Ovary (tissue), 9 donors: ENCODE data around the gene ASB8. TPM values are rescaled to one million over a fixed set of nuclear protein-coding genes. Genes with fewer than 3 reads are reported as not detected.

ENCODE experiments used
- DNase-seq, 5 donors: peaks; one replicate each; pipeline ENCODE4 v3.0.0-alpha.2; 2019 to 2020
- H3K27ac ChIP-seq, 2 donors: fragments of 200-600 bp; one replicate each; pipeline versions ENCODE4 v1.5.1 to v1.8.0; 2019 to 2022
- H3K27me3 ChIP-seq: fragments of 200-600 bp; one replicate; pipeline ENCODE4 v1.8.0; 2022
- H3K36me3 ChIP-seq: fragments of 200-600 bp; sonication (generic); one replicate; pipeline ENCODE4 v1.5.1; 2019
- H3K4me1 ChIP-seq: one replicate; pipeline ENCODE4 v1.8.1; 2013; ENCODE audit warnings: mild to moderate bottlenecking, moderate library complexity; ENCODE audit not compliant: insufficient read depth
- H3K4me3 ChIP-seq: fragments of 200-600 bp; sonication (generic); one replicate; pipeline ENCODE4 v1.5.1; 2017
- H3K9me3 ChIP-seq, 2 donors: fragments of 200-600 bp in 1 of 2; sonication (generic) in 1 of 2; one replicate each; pipeline versions ENCODE4 v1.5.1 to v1.8.1; 2013 to 2019; ENCODE audit warnings: mild to moderate bottlenecking in 1 of 2, moderate library complexity in 1 of 2
- EP300 ChIP-seq: sonication (generic); formaldehyde crosslinking; IDR thresholded peaks from one replicate; pipeline ENCODE4 v1.6.1; 2017; ENCODE audit warnings: antibody characterized with exemption
- POLR2A ChIP-seq: fragments of 450-650 bp; IDR thresholded peaks from one replicate; pipeline ENCODE4 v1.6.1; 2017; ENCODE audit warnings: antibody characterized with exemption, mild to moderate bottlenecking, moderate library complexity
- WGBS, 3 donors: extraction: QIAGEN DNeasy Blood & Tissue Kit in 1 of 3; methylation state at CpG; one replicate each; pipeline versions ENCODE4 v1.1.5 to v1.1.7; 2013 to 2017; 5-methylcytosine and 5-hydroxymethylcytosine counted together
- intact Hi-C, 4 donors: fragments of 100-400 bp; cut with DNase I; formaldehyde crosslinking; loops; one replicate each; pipeline versions ENCODE4 v1.11.0 to v1.15.1; 2022 to 2023
- polyA plus RNA-seq, 2 donors: library from polyadenylated mRNA; stranded (reverse); fragments of 200-250 nt in 1 of 2; fragments of 350-450 nt in 1 of 2; fragmentation: Illumina TruSeq in 1 of 2; extraction: RNeasy Lipid Tissue Mini Kit (QIAGEN cat#74804) in 1 of 2; gene quantifications; one replicate each; pipeline ENCODE4 v1.2.3, GENCODE V29; 2013 to 2014
- total RNA-seq, 7 donors: library from RNA; depleted of rRNA in 2 of 7; stranded (reverse); fragments of >200 nt in 2 of 7; fragmentation: NEBNext Ultra II Directional in 3 of 7; extraction: Animal tissue kit (Norgen Biotek cat#: 25700) in 3 of 7; gene quantifications; one replicate each; pipeline versions ENCODE4 v1.1.0 to v1.2.4, GENCODE V29; 2016 to 2023
- TF ChIP-seq, protein P1 (sequence below), 3 donors: fragments of 450-650 bp in 2 of 3; fragments of 200-600 bp in 1 of 3; IDR thresholded peaks; one replicate each; pipeline versions ENCODE4 v1.5.1 to v1.8.0; 2016 to 2022; ENCODE audit warnings: antibody characterized with exemption in 3 of 3, mild to moderate bottlenecking in 1 of 3
- donor health status: DM: no; HTN: no; CAD: no; lungs with moderate emphysema.
- donor health status: DM: no; HTN: no; CAD: no.
- donor health status: Bipolar disorder and iron deficiency.
- donor health status: DM: yes; HTN: yes; CAD: no.
- donor health status: DM: no; HTN: no; CAD: no.
- donor health status: DM: yes; HTN: yes; CAD: no.

ASB8 gene
- total and polyA plus RNA-seq, 9 donors = 18.8 to 51.6 (median 29.4) TPM

DNA sequence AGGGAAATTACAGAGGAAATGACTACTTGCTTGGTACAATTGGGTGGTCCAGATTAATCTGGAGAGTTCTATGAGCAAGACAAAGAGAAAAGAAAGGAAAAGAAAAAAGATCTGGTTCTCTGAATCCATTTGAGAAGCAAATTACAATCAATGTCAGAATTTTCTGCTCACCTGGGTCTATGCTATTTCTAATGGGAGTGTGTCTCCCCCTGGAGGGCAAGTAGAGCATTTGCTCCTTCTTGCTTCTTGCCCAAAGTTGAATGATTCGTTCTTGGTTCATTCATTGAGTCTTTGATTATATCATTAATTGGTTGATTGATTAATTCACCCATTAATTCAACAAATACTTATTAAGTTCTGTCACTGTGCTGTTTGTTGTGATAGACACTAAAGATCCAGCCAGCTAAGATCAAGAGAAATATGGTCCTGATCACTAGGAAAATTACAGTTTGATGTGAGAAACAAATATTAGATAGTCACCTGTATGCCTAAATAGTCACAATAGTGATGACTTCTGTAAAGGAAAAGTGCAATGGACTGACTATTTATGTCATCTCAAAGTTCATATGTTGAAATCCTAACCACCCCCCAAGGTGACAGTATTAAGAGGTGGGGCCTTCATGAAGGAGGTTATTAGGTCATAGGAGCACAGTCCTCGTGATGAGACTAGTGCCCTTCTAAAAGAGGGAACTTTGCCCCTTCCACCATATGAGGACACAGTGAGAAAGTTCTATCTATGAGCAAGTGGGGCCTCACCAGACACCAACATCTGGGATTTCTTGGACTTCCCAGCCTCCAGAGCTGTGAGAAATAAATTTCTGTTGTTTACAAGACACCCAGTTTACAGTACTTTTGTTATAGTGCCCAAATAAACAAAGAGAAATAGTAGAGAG lies 8.0 kb upstream of the ASB8 start:
- no peak overlapping the region for H3K4me3 ChIP-seq
- no peaks in the 10 kb centered on the region for H3K27me3 ChIP-seq
- H3K27ac ChIP-seq = no peak overlapping the region
- intact Hi-C loops = loop anchor here in 3 of 4 donors (10.0 kb wide), 1 partner anchor 81 kb away; no protein-coding TSS in a partner anchor
- H3K36me3 ChIP-seq = no peaks in the 10 kb centered on the region
- no peak for TF ChIP-seq EP300
- TF ChIP-seq, protein P1, sequence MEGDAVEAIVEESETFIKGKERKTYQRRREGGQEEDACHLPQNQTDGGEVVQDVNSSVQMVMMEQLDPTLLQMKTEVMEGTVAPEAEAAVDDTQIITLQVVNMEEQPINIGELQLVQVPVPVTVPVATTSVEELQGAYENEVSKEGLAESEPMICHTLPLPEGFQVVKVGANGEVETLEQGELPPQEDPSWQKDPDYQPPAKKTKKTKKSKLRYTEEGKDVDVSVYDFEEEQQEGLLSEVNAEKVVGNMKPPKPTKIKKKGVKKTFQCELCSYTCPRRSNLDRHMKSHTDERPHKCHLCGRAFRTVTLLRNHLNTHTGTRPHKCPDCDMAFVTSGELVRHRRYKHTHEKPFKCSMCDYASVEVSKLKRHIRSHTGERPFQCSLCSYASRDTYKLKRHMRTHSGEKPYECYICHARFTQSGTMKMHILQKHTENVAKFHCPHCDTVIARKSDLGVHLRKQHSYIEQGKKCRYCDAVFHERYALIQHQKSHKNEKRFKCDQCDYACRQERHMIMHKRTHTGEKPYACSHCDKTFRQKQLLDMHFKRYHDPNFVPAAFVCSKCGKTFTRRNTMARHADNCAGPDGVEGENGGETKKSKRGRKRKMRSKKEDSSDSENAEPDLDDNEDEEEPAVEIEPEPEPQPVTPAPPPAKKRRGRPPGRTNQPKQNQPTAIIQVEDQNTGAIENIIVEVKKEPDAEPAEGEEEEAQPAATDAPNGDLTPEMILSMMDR (IDR thresholded peaks at IDR 0.05) = peak; percentile 64 to 84 (median 74)
- 11 to 13% (median 13%) methylated on average over 2 of the region's 2 CpGs for WGBS, 3 donors
- no peaks in the 10 kb centered on the region for H3K4me1 ChIP-seq
- H3K9me3 ChIP-seq = no peaks in the 10 kb centered on the region
- no peak for DNase-seq

DNA sequence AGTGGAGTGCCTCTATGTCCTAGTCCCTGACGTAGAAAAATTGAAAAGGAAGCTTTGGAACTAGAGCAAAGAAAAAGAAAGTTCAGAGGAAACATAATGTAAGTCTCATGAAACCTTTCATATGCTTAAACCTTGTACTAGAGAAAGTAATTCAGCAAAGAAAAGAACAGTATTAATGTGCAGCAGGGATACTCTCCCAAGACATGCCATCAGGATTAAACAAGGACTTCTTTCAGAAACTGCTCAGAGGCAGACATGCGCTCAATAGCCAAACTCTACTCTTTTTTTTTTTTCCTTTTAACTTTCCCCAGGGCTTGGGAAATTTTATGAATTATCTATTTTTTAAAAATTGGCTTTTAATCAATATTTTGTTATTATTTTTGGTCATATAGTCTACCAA lies 7.1 kb upstream of the ASB8 start:
- Histone ChIP-seq H3K9me3 (no peaks in the 10 kb centered on the region), H3K36me3 (no peaks in the 10 kb centered on the region), H3K4me1 (no peaks in the 10 kb centered on the region), H3K27me3 (no peaks in the 10 kb centered on the region), H3K27ac (no peak overlapping the region), H3K4me3 (no peak overlapping the region)
- TF ChIP-seq POLR2A (no peak), EP300 (no peak)
- TF ChIP-seq, protein P1 (IDR thresholded peaks at IDR 0.05) = no peak
- WGBS, 3 donors = 71 to 77% (median 75%) methylated on average over 2 of the region's 2 CpGs
- no peak for DNase-seq
- intact Hi-C loops = loop anchor here in 3 of 4 donors (10.0 kb wide), 1 partner anchor 80 kb away; no protein-coding TSS in a partner anchor

DNA sequence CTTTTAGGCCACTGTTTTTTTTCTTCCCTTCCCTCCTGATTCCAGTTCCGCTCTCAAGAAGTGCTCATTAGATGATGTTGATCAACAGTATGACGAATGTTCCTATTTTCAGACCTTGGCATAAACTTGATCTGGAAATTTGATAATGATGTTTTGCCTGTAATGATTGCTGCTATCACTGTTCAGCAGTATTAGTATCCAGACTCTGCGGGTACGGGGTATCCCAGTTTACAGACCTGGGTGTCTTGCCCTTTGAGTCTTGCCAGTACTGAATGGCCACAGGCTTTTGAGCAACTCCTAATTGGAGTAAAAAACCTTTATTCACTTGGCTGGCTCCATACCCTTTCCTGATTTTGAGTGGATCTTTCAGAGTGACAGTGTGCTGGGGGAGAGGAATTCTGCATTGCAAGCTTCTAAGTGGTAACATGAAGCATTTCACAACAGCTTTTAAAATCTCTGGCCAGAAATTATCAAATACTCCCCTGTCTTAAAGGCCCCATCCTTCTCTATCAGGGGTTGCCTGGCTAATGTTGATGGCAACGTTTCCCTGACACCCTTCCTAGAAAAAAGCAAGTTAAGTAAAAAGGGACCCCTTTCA lies 5.9 kb upstream of the ASB8 start:
- no peaks in the 10 kb centered on the region for H3K4me1 ChIP-seq
- H3K27me3 ChIP-seq = no peaks in the 10 kb centered on the region
- 63 to 69% (median 63%) methylated on average over 5 of the region's 5 CpGs for WGBS, 3 donors
- intact Hi-C loops = loop anchor here in 3 of 4 donors (10.0 kb wide), 1 partner anchor 78 kb away; no protein-coding TSS in a partner anchor
- no peaks in the 10 kb centered on the region for H3K36me3 ChIP-seq
- H3K9me3 ChIP-seq = no peaks in the 10 kb centered on the region
- H3K27ac ChIP-seq = no peak overlapping the region
- no peak for DNase-seq
- no peak overlapping the region for H3K4me3 ChIP-seq
- no peak for TF ChIP-seq POLR2A
- TF ChIP-seq, protein P1 (IDR thresholded peaks at IDR 0.05) = no peak
- no peak for TF ChIP-seq EP300

DNA sequence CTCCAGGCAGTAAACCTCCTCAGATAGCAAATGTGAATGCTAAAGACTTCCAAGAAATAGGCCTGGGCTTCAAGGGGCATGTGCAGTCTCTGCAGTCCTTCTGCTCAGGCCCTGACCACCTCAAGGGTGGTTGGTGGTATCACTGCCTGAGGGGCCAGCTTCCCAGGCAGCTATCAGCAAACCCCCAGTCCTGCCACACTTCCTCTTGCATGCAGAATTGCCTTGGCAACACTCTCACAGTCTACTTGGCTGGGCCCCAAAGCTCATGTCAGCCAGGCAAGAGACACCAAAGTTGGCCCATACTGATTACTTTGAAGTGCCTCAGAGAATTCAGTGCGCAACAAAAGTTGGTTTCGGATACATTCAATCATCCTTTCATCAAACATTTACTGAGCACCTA lies 3.5 kb upstream of the ASB8 start:
- DNase-seq = no peak
- WGBS, 3 donors = 89 to 95% (median 92%) methylated on average over 2 of the region's 2 CpGs
- H3K4me3 ChIP-seq = no peak overlapping the region
- no peak overlapping the region for H3K27ac ChIP-seq
- TF ChIP-seq POLR2A (no peak), EP300 (no peak)
- TF ChIP-seq, protein P1 (IDR thresholded peaks at IDR 0.05) = no peak
- peaks cover 3% of the 10 kb centered on the region for H3K4me1 ChIP-seq
- H3K27me3 ChIP-seq = no peaks in the 10 kb centered on the region
- H3K36me3 ChIP-seq = no peaks in the 10 kb centered on the region
- intact Hi-C loops = loop anchor here in 3 of 4 donors (10.0 kb wide), 1 partner anchor 76 kb away; no protein-coding TSS in a partner anchor
- no peaks in the 10 kb centered on the region for H3K9me3 ChIP-seq
